GM12864 (cell line): ENCODE measurements around the gene PRCP.
A peak's percentile ranks its signal among the peaks of the same experiment; 100 is the strongest.

Experiments
- DNase-seq: peaks from one replicate; pipeline ENCODE4 v3.0.0-alpha.2; 2011; ENCODE audit warnings: low read depth
- H3K4me3 ChIP-seq: 2 replicates; pipeline ENCODE4 v1.5.1; 2011; ENCODE audit warnings: mild to moderate bottlenecking, low read depth, low read length, control low read depth
- CTCF ChIP-seq: IDR thresholded peaks from 2 replicates; pipeline ENCODE4 v1.5.1; 2011; ENCODE audit warnings: low read depth, mild to moderate bottlenecking, moderate library complexity, low read length, control low read depth, inconsistent platforms; ENCODE audit errors: missing control alignments

PRCP gene

GRCh38 chr11:82869657-82870056, 30.6 kb downstream of the PRCP start:
- DNase-seq = no peak
- H3K4me3 ChIP-seq = no peak overlapping the region
- no peak for TF ChIP-seq CTCF

- peak; percentile 59 for TF ChIP-seq CTCF
- peak; percentile 43 for DNase-seq
- no peak overlapping the region for H3K4me3 ChIP-seq
Measured at GRCh38 chr11:82867495-82868082, 32.6 kb downstream of the PRCP start.

GRCh38 chr11:82865841-82866240, 34.4 kb downstream of the PRCP start:
- TF ChIP-seq CTCF = no peak
- no peak for DNase-seq
- no peak overlapping the region for H3K4me3 ChIP-seq

- H3K4me3 ChIP-seq = no peak overlapping the region
- DNase-seq = no peak
- TF ChIP-seq CTCF = peak; percentile 60
Measured at GRCh38 chr11:82864268-82864667, 36.0 kb downstream of the PRCP start.

- H3K4me3 ChIP-seq = no peak overlapping the region
- DNase-seq = no peak
- TF ChIP-seq CTCF = no peak
Measured at GRCh38 chr11:82863209-82863608, 37.0 kb downstream of the PRCP start.

- no peak for TF ChIP-seq CTCF
- DNase-seq = no peak
- H3K4me3 ChIP-seq = no peak overlapping the region
Measured at GRCh38 chr11:82862379-82862778, 37.9 kb downstream of the PRCP start.

GRCh38 chr11:82859750-82860149, 40.5 kb downstream of the PRCP start:
- no peak for TF ChIP-seq CTCF
- DNase-seq = no peak
- H3K4me3 ChIP-seq = no peak overlapping the region
